GM18498 (cell line): ENCODE results near the gene VENTX.
"Not testable (repeated sequence)": the region's sequence is repeated elsewhere in the genome, so short reads cannot be mapped to it uniquely, and the experiment has no call there.

Experiments
- ATAC-seq: cut with Tn5 transposase; IDR thresholded peaks from one replicate; pipeline ENCODE4 v1.9.1; 2021; ENCODE audit warnings: mild to moderate bottlenecking, moderate library complexity; ENCODE audit not compliant: unreplicated experiment

VENTX gene

DNA sequence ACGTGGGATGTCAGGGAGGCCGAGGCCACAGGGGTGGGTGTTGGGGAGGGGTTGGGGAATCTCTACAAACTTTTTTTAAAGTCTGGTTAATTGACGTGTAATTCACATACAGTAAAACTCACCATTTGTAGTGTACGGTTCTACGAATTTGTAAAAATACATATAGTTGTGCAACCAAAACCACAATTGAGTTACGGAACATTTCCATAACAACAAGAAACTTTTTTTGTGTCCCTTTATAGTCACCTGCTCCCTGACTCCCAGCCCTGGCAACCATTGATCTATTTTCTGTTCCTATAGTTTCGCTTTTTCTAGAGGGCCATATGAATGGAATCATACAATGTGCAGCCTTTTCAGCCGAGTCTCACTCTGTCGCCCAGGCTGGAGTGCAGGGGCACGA, 2.9 kb upstream of the VENTX start:
- ATAC-seq, result not testable (repeated sequence)

DNA sequence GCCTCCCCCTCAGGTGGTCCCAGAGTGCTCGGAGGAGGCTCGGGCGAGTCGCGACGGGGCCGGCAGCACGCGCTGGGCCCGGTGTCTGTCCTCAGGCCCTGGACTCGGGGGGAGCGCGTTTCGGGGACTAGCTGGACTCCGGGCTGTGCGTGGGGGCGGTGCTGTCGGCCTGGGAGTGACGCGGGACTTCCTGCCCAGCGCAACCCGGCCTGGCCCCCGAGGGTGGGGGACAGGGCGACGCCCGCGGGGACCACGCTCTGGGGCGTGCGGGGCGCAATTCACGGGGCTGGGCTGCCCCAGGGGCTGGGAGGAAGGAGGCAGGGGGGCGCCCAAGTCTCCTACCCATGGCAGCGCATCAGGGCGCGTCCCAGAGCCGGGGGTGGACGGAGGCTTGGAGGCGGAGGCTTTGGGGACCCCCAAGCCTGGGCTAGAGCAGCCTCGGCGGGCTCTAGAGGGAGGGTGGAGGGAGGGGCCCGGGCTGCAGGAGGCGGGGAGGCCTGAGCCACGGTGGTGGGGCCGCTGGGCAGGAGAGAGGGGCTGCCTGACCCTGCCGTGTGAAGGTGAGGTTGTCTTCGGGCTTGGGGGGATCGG, 2.3 kb upstream of the VENTX start:
- no peak for ATAC-seq

DNA sequence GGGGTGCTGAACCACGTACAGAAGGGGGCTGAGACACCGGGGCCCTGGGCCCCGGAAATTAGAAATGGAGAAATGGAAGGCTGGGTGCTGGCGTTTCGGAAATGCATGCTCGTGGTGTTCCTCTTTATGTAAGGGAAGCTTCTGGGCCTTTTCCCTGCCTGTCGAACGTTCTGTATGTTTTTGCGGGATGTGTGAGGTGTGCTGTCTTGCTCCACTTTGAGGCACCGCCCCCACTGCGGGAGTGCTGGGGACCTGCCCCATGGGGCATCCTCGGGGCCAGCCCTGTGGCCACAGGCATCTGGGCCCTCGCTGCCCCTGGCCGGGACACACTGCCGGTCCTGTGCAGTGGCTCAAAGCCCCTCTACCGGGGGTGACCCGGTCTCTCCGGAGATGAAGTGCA, 1.7 kb upstream of the VENTX start:
- ATAC-seq, result no peak

DNA sequence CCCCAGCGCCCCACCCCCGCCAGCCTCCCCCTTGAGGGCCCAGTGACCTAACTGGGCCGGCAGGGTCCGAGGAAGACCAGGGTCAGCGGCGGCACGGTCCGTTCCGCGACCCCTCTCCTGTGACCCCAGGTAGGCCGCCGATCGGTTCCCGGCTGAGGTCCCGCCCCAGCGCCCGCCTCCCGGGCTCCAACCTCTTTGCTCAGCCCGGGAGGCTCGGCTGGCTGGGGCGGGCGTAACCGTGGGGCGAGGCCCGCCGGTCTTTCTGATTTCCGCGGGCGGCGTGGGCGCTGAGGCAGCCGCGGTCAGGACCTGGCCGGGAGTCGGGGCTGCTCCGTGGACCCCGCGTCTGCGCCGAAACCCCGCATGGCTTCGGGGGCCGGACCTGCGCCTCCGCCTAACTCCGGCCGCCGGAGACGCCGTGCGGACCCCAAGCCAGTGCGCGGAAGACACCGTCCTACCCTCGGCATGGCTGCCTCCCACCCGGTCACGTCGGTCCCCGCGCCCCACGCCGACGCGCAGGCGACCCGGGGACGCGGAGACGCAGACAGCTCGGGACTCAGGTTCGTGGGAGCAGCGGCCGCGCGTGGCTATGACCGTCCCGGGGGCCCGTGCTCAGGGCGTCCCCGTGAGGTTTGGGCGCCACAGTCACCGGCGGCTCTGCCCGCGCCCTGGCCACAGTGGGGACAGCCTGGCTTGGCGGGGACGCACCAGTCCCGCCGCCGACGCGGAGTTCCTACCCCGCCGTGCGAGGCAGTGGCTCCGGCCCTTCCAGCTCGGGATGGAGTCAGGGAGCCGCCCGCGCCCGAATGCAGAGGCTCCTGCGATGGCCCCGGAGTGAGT, 1.0 kb upstream of the VENTX start:
- no peak for ATAC-seq

DNA sequence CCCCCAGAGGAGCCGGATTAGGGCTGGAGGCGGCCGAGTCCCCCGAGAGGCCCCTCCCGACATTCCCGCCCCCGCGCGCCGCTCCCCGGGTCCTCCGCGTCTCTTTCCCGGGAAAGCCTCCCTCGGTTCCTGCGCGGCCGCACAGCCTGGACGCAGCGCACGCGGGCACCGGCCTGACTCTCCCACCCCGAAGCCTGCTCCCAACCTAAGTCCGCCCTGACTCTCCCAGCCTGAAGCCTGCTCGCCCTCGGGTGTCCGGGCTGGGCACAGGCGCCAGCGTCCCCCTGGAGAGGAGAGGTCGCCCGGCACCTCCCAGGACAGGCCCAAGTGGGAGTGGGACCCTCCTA, 441 bp upstream of the VENTX start:
- no peak for ATAC-seq

DNA sequence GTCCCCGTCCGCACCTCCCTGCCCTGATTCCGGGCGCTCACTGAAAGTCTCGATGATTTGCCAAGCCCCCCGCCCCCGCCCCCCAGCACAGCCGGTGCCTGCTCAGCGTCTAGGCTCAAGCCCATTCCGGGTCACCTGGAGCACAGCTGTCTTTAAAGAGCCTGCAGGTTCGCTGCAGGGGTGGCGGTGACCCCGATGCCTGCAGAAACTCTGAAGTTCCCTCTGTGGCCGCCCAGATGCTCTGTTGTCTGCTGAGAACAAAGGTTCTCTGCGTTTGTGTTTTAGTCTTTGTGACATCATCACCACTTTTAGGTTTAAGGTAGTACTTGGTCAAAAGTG, 780 bp downstream of the VENTX start:
- no peak for ATAC-seq

DNA sequence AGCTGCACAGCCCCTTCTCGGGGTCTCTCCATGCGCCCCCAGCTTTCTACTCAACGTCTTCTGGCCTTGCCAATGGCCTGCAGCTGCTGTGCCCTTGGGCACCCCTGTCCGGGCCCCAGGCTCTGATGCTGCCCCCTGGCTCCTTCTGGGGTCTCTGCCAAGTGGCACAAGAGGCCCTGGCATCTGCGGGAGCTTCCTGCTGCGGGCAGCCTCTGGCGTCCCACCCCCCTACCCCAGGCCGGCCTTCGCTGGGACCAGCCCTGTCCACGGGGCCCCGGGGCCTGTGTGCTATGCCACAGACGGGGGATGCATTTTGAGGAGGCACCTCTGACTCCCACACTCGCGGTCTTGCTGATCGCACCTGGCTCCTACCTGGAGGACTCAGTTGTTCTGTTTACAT, 2.3 kb downstream of the VENTX start:
- no peak for ATAC-seq

DNA sequence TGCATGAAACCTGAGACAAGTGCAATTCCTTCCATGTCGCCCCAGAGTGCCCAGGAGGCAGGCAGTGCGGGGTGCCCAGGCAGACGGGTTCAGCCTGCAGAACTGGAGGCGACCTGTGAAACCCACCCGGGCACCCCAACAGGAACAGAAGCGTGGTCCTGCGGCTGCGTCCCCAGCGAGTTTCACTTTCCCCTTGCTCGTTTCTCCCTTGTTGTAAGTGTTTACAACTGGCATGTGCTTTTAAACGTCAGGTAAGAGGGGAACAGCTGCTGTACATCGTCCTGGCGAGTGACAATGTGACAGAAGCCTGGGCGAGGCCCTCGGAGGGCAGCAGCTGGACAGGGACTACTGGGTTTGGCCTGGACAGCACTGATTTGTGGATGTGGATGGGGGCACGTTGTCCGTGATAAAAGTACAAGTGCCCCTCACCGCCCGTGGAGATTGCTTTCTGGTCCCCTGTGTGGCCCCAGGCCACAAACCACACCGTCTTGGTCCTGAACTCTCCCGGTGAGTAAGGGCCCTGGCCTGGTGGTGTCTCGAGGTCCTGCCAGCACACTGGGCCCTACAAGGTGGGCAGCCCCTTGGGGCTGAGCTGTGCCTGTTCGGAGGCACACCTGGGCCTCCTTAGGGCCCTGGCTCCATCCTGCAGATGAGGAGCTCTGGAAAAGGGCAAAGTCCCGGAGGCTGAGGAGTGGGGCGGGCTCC, 4.0 kb downstream of the VENTX start:
- ATAC-seq, result peak; percentile 65

DNA sequence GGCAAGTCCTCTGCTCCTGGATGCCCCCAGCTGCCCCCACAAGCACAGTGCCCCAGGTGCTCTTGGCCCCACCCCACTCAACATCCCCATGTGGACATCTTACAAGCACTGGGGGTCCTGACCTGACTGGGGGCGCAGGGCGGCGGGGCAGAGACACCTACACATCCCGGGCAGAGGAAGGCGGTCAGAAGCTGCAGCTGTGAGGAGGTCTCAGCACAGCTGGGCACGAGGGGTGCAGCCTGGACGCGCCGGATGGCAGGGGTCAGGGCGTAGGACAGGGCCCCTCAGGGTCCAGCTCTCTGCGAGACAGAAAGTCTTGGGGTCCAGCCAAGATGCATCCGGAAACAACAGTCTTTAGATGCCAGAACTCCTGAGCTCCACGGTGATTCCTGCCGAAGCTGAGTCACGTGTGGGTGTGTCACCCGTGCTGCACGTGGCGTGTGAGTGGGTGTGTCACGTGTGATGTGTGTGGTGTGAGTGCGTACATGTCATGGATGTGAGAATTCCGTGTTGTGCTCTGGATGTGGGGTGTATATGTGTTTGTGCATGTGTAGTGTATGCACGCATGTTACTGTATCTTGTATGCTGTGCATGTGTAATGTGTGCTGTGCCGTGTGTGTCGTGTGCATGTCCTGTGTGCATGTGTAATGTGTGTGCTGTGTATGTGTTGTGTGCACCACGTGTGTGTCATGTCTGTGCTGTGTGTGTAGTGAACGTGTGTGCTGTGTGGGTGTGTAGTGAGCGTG, 5.1 kb downstream of the VENTX start:
- no peak for ATAC-seq

DNA sequence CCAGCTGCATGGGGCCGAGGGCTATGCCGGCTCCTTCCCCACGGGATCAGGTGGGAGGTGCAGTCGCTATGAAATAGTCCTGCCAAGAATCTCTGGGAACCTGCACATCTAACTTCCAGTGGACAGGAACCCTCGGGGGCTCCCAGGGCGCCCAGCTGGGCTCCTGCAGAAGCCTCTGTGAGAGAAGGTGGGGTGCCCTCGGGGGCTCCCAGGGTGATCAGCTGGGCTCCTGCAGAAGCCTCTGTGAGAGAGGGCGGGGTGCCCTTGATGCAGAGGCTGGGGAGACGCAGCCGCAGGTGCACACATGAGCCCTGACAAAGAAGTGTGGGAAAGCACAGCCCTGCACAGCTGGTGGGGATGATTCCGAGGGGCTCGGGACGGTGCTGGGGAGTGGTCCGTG, 5.9 kb downstream of the VENTX start:
- no peak for ATAC-seq

DNA sequence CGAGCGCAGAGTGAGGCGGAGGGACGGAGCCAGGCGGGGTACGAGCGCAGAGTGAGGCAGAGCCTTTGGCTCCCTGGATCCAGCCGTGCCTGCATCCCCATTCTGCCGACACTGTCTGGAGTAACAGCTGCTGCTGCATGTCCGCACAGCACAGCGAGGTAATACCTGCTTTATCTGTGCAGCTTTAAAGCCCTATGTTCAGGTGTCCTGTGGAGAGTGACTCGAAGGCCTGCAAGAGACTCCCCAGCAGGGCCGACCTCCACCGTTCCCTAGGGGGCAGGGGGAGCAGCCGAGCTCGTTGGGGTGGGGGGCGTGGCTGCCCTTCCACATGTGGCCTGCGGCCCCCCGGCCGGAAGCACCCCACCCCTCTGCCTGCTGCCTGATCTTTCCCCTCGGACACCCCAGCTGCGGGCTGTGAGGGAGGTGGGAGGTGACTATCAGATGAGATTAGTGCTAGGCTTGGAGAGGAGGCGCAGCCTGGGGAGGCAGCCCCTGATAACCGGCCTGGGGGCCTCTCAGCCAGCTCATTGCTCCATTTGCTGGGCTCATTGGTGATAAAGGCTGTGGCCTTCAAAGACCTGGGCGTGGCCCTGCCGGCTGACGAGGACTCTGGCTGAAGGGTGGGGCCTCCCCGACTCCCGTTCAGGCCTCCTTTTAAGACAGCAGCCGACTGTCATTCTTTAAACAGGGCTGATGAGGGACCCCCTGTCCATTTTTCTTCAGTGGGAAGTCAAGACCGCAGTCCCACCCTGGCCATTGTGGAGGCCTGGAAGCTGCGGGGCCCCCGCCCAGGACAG, 8.0 kb downstream of the VENTX start:
- no peak for ATAC-seq

DNA sequence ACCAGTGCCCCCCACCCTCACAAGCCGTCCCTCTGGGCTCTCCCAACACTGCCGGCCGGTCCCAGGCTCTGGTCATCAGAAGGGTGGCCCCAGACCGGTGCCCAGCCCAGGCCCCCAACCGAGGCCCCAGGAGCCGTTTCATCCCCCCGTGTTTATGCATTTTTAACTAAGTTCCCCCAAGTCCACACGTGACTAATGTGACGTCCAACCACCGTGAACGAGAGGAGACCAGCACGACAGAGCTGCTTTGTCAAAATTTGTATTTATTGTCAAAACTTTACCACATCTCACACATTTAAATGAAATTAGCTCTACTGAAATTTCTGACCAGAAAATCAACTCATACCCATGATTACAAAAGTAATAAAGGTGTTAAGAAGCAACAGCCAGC, 8.6 kb downstream of the VENTX start:
- ATAC-seq, result no peak

DNA sequence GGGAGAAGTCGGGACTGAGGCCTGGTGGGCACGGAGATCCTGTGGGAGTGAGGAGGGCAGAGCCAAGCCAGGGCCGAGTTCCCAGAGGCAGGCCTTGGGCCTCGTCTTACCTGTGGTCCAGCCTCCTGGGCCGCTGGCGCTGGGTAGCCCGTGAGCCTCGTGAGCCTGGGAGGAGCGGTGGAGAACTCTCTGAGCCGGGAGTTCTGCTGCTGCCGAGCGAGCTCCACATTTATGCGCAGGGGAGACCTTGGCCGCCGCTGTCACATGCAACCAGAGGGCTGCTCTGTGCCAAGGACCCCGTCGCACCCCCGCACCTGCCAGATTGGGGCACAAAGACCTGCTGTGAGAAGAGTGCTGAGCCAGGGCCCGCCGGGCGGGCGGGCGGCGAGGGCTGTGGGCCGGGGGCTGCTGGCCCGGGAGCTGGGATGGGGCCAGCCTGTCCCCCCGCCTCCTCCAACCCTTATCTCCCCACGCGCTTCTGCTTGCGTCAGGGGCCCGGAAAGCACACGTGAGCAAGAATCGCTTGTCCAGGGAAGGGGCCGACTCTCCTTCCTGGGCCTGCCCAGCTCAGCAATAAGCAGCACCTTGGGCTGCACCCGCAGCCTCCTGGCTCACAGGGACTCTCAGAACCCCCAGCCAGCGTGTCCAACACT, 10.2 kb downstream of the VENTX start:
- ATAC-seq, result no peak

DNA sequence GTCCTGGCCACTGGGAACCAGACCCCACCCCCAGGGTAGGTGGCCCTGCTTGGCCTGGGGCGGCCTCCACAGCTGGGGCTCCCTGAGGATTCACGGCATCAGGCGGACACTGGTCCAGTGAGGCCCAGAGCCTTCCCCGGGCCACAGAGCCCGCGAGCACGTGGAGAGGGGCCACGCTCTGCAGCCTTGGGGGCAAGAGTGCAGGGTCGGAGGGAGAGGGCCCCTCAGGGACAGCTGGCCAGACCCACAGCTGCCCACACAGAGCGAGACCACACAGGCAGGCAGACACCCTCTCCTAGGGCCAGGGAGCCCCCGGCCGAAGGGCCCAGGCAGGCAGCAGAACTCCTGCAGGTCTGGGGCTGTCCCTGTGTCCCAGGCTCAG, 10.7 kb downstream of the VENTX start:
- no peak for ATAC-seq

DNA sequence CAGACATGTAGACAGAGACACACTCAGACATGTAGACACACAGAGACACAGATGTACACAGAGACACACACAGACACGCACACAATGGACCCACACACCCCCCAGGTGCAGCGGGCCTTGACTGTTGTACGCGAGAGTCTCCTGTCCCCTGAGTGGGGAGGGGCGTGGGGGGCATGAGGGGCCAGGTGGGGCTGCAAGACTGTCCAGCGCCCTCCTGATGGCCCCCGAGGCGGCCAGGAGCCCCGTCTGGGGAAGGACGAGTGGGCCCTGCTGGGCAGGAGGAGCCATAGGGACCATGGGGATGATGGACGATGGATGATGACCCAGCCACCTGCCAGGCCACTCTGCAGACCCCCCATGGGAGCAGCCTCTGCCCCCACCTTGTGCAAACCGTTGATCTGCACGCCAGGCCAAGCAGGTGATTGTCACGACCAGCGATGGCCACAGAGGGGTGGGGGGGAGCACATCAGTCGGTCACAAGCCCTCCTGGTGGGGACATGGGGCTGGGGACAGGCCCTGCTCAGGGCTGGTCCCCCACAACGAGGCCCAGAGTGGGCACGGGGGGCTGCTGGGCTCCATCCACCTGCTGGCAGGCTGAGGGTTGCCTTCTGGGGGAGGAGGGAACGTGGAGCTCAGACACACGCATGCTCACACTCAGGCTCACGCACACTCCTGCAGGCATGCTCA, 11.6 kb downstream of the VENTX start:
- no peak for ATAC-seq

DNA sequence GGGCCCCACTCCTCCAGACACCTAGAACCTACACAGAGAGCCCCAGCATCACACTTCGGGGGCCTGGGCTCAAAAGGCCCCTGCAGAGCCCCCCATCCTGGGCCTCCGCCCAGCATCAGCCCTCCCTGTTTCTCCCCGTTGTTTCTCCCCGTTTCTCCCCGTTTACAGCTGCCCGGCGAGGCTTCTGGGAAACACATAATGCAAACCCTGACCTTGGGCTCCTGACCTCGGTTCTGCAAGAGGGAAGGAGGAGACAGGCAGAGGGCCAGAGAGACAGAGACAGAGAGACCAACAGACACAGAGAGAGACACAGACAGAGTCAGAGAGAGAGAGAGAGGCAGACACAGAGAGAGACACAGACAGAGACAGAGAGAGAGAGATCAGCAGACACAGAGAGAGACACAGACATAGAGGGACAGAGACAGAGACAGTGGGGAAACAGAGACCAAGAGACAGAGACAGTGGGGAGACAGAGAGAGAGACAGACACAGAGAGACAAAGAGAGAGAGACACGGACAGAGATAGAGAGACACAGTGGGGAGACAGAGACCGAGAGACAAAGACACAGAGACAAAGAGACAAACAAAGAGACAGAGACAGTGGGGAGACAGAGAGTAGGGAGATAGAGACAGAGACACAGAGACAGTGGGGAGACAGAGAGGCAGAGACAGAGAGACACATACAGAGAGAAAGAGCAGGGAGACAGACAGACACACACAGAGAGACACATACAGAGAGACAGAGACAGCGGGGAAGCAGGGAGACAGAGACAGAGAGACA, 12.5 kb downstream of the VENTX start:
- no peak for ATAC-seq

DNA sequence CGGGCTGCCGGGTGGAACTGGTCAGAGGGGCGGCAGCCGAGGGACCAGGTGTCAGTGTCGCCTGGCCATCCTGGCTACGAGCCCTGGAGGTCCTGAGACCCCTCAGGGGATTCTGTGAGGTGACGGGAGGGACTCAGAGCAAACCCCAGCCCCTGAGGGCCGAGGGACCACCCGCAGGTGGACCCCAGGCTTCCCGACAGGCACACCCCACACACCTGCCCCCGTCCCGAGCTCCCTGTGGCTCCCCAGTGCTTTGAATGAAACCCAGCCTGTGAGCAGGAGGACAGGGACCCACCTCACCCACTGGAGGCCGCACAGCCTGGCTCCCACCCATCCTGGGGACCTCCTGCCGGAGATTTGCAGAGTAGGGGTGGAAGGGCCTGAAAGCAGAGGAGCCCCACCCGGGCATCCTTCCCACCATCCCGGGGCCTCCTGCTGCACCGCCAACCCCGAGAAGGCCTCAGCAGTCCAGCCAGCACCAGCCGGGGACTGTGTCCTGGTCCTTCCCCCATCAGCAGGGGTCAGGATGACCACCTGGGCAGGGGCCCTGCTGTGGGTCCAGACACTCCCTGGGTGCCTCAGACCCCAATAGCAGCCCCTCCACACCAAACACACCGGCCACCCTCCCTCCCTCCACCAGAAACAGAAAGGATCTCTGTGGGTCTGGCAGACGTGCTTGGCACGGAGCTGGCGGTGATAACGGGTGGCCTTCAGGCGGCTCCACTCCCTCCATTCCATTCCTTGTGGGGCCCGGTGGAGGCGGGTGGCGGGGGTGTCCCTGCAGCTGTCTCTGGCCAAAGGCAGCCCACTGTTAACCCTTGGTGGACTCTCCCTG, 13.9 kb downstream of the VENTX start:
- ATAC-seq, result no peak

DNA sequence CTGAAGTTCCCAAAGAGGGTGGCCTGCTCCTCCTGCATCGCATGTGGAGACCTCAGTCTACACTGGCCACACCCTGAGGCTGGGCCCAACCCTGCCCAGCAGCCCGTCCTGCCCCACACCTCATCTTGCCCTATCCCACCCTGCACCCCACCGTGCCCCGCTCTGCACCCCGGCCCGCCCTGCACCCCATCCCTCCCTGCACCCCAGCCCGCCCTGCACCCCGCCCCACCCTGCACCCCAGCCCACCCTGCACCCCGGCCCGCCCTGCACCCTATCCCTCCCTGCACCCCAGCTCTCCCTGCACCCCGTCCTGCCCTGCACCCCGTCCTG, 14.5 kb downstream of the VENTX start:
- ATAC-seq, result no peak
